GM06990 (cell line): ENCODE measurements around the gene ANKRD13B.

Source experiments
- DNase-seq: peaks from one replicate; pipeline ENCODE4 v3.0.0-alpha.2; 2011; ENCODE audit not compliant: insufficient read length; ENCODE audit errors: extremely low read depth
- H3K27me3 ChIP-seq: replicated peaks from 2 replicates; pipeline ENCODE4 v1.6.0; 2011; ENCODE audit warnings: low read length; ENCODE audit not compliant: control insufficient read depth, insufficient read depth
- H3K36me3 ChIP-seq: 2 replicates; pipeline ENCODE4 v1.5.1; 2011; ENCODE audit warnings: low read length; ENCODE audit not compliant: control insufficient read depth, insufficient read depth
- H3K4me3 ChIP-seq: replicated peaks from 2 replicates; pipeline ENCODE4 v1.5.1; 2011; ENCODE audit warnings: low read depth, mild to moderate bottlenecking, control low read depth, low read length
- CTCF ChIP-seq: IDR thresholded peaks from 2 replicates; pipeline ENCODE4 v1.5.1; 2011; ENCODE audit warnings: low read length, control low read depth, mild to moderate bottlenecking, inconsistent platforms; ENCODE audit not compliant: insufficient read depth, poor library complexity, severe bottlenecking

Gene ANKRD13B

GRCh38 chr17:29591737-29592608 lies 959 bp upstream of the ANKRD13B start:
- peak; percentile 81 for DNase-seq
- no peak overlapping the region for H3K4me3 ChIP-seq

GRCh38 chr17:29593591-29594518 lies 923 bp downstream of the ANKRD13B start:
- Histone ChIP-seq H3K27me3 (no peaks in the 10 kb centered on the region), H3K36me3 (no peaks in the 10 kb centered on the region), H3K4me3 (peak overlapping the region; percentile 61)
- TF ChIP-seq CTCF, result peak; percentile 41
- no peak for DNase-seq

More at GRCh38 chr17:29591737-29592608, 959 bp upstream of the ANKRD13B start:
- H3K27me3 ChIP-seq, result no peaks in the 10 kb centered on the region
- peak; percentile 99 for TF ChIP-seq CTCF
- H3K36me3 ChIP-seq, result no peaks in the 10 kb centered on the region

- no peak overlapping the region for H3K4me3 ChIP-seq
- H3K36me3 ChIP-seq, result no peaks in the 10 kb centered on the region
- DNase-seq, result no peak
- no peaks in the 10 kb centered on the region for H3K27me3 ChIP-seq
- TF ChIP-seq CTCF, result no peak
Observed at GRCh38 chr17:29594519-29595090, 1.7 kb downstream of the ANKRD13B start.

- TF ChIP-seq CTCF, result no peak
- Histone ChIP-seq H3K4me3 (no peak overlapping the region), H3K36me3 (no peaks in the 10 kb centered on the region), H3K27me3 (no peaks in the 10 kb centered on the region)
- no peak for DNase-seq
Observed at GRCh38 chr17:29595107-29595942, 2.4 kb downstream of the ANKRD13B start.

- no peak for TF ChIP-seq CTCF
- no peak overlapping the region for H3K4me3 ChIP-seq
- no peaks in the 10 kb centered on the region for H3K36me3 ChIP-seq
- no peaks in the 10 kb centered on the region for H3K27me3 ChIP-seq
- no peak for DNase-seq
Observed at GRCh38 chr17:29595943-29596774, 3.2 kb downstream of the ANKRD13B start.
